HG02642 (cell line): ENCODE measurements around the gene CKLF.
"Not testable (repeated sequence)": the region's sequence is repeated elsewhere in the genome, so short reads cannot be mapped to it uniquely, and the experiment has no call there.

Experiments used
- ATAC-seq: cut with Tn5 transposase; IDR thresholded peaks from one replicate; pipeline ENCODE4 v1.9.1; 2021; ENCODE audit warnings: mild to moderate bottlenecking; ENCODE audit not compliant: unreplicated experiment, poor library complexity

CKLF gene

GRCh38 chr16:66563574-66564334, 11.4 kb downstream of the CKLF start:
- ATAC-seq = no peak

GRCh38 chr16:66566051-66566901, 13.9 kb downstream of the CKLF start, which contains the start of gene CMTM1:
Gene CMTM1, plus strand, starts transcription at chr16:66566439. Its CDS starts 75 bp downstream, at chr16:66566514.
- ATAC-seq = no peak

GRCh38 chr16:66567270-66567669, 14.9 kb downstream of the CKLF start:
- ATAC-seq = not testable (repeated sequence)

DNA sequence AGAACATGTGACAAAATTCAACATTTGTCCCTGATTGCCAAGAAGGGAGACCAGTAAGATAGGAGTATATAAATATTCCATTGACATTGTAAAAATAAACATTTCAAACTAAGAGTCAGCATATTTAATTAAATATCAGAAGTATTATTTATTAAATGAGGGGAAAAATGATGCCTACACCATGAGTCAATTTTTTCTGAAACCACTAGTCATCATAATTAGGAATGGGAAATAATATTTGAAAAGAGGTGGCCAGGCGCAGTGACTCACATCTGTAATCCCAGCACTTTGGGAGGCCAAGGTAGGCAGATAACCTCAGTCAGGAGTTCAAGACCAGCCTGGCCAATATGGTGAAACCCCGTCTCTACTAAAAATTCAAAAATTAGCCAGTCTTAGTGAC, 16.0 kb downstream of the CKLF start:
- no peak for ATAC-seq

- no peak for ATAC-seq
Observed at GRCh38 chr16:66569131-66569530, 16.8 kb downstream of the CKLF start.

DNA sequence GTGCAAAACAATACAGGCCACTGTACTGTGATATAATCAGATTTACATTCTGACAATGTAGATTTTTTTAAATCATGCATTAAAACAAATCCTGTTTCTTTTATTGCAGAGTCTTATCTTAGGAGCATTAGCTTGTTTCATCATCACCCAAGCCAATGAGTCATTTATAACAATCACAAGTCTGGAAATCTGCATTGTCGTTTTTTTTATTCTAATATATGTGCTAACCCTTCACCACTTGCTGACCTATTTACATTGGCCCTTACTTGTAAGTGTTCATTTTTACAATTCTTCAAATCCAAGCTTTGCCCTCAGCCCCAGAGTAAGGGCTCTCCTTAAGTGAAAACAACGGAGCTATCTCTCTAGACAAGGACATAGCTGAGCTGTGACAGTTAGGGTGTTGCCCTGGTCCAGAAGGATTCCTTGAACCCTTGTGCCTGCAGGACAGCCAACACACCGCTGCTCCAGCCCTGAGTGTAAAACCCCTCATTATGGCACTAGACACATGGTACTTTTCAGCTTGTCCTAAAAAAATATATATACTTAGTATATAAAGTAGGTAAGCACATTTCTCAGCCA, 17.5 kb downstream of the CKLF start:
- no peak for ATAC-seq

GRCh38 chr16:66572356-66572755, 20.0 kb downstream of the CKLF start:
- no peak for ATAC-seq

DNA sequence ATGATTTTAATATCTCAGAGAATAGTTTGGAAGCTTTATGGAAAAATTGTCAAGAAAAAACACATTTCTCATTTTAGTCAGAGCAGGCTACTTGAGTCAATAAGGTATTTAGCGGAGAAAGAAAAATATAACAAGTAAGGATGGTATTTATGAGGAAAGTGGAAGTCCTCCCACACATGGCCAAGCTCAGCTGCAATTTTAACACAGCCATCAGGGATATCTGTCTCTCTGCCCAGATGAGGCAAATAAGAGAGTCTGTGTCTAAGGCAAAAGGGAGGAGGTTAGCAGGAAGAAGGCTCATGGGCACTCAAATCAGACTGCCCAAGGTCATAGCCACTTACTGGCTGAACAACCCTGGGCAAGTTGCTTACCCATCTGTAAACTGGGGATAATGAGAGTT, 21.7 kb downstream of the CKLF start:
- no peak for ATAC-seq

DNA sequence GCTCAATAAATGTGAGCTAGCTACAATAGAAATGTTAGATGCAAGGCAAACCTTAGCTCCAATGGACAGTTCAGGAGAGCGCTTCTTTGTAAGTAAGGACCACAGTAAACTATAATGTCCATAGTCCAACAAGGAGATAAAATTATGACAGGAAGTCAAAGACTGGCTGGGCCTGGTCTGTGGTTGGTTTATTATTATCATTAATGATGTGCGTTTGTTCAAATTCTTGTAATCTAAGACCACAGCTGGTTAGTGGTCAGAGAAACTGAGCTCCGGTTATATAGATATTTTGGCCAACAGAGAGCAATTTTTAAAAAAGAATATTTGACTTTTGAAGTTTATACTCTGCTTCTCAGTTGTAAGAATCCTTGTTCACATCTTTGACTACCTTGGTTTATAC, 22.2 kb downstream of the CKLF start:
- ATAC-seq = no peak

DNA sequence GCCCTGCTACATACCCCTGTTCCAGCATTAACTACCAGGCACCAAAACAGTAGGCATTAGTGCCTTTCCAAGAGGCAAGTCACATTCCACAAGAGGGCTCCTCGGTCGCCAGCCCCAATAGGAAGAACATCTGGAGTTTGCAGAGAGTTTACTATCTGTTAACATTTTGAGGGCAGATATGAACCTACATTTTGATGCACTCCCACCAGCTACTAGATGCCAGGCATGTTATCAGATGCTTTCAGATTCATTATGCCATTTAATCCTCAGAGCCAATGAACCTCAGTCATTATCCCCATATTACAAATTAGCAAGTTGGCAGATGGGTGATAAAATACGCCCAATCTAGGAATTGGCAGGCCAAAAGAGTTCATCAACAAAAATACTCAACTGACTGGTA, 22.7 kb downstream of the CKLF start:
- ATAC-seq = no peak

DNA sequence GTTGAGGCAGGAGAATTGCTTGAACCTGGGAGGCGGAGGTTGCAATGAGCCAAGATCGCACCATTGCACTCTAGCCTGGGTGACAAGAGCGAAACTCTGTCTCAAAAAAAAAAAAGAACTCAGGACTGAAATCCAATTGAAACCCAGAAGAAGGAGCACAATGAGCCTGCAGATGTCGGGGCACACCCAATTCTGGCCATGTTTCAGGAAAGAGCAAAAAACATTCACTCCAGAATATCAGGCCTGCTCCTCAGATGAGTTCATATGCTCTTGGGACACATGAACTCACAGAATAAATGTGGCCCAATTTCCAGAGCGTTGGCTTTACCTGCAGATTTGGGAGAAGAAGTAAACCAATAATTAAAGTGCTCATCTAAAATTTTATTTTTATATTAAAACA, 23.9 kb downstream of the CKLF start:
- no peak for ATAC-seq

DNA sequence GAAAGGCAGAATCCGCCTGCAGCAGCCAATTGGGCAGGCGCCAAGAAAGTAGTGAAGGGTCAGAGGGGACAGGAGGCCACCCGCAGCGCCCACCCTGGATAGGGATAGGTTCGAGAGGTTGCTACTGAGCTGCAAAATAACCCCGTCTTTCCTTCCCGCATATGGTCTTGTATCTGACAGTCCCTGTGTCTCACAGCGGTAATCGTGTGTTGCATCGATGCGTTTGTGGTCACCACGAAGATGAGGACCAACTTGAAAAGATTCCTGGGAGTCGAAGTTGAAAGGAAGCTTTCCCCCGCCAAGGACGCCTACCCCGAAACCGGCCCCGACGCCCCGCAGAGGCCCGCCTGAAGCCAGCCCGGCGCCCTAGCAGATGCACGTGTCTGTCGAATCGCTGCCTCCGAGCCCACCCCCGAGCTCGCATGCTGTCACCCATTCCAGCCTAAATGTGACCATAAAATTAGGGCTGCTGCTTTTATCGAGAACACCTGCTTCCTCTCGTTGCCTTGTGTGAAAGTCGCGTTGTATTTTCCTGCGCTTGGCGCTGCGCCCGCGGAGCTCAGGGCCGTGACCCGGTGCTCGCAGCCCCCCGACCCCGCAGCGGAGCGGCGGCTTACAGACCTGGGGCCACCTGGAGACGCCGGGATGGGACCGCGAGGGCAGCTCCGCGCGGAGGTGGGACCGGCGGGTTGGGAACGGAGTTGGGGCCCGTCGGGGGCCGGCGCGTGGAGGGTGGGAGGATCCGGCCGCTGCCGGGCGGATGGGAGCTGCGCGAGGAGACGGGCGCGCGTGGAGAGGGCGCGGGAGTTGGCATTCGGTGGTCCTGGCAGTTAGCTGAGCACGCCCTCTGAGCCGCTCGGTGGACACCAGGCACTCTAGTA, 26.5 kb downstream of the CKLF start, which contains the start of gene CMTM2:
TSS of gene CMTM2 (plus strand) at position 813 of the 881 bp plus-strand sequence. CDS start 145 bp downstream, outside the sequence.
- no peak for ATAC-seq

DNA sequence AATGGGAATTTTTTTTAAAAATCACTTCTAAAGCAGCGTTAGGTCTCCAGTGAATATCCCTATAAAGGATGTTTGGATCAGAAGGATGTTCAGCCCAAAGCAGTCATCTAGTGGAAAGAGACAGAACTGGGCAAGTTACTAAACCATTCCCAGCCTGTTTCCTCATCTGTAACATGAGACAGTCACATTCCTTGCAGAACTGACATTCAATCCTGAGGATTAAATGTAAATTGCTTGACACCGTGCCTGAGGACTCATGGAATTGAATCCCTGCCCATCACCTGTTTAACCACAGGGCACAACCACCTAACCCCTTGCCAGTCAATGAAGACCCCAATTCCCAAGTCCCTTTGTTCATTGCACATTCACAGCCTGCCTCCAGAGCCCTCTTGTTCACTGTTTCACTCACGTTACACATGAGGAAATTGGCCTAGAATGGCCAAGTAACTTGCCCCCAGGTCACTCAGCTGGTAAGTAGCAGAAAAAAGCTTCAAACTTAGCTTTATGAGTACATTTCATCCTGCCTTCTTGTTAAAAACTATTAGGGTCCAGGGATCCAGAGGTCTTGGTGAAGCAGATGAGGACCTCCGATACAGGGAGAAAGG, 28.3 kb downstream of the CKLF start:
- no peak for ATAC-seq

DNA sequence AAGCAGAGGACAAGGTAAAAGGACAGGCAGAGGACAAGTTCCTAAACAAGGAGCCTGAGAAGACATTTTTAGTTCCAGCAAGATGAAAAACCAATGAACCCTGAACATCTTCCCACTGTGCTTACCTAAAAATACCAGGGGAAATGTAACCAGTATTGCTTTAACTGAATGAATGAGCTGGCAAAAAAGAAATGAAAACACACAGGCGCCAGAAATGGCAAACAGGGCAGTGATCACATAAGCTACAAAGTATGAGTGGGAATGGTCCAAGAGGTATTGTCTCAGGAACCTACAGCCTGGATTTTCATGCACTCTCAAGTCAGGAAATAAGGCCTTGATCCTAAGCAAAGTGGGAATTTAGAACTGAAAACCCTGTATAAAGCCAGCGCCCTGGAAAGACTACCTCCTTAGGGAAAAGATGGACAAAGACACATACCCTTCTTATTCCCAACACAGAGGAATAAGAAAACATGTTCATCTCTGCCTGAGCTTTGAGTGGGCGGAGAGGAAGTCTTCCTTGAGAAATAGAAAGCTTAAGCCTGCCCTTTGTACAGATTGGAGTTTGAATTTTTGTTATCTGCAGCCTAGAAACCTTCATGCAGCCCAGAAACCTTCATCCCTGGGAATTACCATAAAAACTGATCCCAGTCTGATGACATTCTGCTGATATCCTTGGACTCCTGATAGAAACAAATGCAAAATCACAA, 29.0 kb downstream of the CKLF start:
- no peak for ATAC-seq

DNA sequence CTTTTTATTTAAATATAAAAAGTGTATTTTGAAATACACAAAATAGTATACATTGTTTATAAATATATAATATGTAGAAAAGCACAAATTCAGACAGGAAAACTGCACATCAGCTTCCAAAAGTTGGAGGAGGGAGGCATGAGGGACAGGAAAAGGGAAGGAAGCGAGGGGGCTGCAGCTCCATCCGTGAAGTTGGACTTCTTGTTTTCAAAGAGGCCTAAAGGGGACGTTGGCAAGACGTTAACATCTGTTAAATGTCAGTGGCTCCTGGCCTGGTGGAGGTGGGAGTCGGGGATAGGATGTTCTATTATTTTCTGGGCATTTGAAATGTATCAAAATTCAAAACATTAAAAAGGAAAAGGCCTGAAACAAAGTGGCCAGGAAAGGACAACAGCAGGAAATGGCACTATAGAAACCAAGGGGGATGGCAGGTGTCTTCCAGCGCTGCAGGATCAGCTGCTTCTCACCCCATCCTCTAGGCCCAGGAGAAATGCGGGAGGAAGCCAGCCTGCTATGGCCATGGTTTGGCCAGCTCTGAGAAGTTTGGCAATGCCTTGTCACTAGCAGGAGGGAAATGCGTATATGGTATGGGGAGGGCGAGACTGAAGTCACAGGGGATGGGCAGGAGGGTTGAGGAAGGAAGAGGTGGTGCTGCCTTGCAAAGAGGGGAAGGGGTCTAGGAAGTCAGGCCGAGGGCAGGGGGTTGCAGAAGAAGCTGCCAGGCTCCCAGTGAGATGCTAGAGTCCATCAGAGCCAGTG, 33.3 kb downstream of the CKLF start:
- no peak for ATAC-seq

GRCh38 chr16:66587881-66588600, 35.7 kb downstream of the CKLF start:
- no peak for ATAC-seq

GRCh38 chr16:66588981-66589713, 36.8 kb downstream of the CKLF start:
- ATAC-seq = no peak
